K562 (cell line): ENCODE results near the gene CPLX3.

ENCODE experiments used
- ARID3A ChIP-seq: IDR thresholded peaks from 2 replicates; pipeline ENCODE4 v1.6.1; 2012; ENCODE audit warnings: low read depth, low read length, improper control_type of control experiment, borderline replicate concordance
- CCAR2 ChIP-seq: fragments of 200-400 bp; formaldehyde crosslinking; IDR thresholded peaks from 2 replicates; pipeline ENCODE4 v1.6.1; 2017; ENCODE audit warnings: mild to moderate bottlenecking, low read depth, low read length
- CSDE1 ChIP-seq, 2 experiments: fragments of 450-650 bp; IDR thresholded peaks; 2 replicates each; pipeline ENCODE4 v1.6.1; 2016; ENCODE audit warnings: mild to moderate bottlenecking in 1 of 2
- CTCF ChIP-seq, 3 experiments: IDR thresholded peaks in 2 of 3; conservative IDR thresholded peaks in 1 of 3; 2 replicates each; pipeline ENCODE4 v1.5.1; 2011 to 2012; ENCODE audit warnings: low read length in 3 of 3, mild to moderate bottlenecking in 3 of 3, control low read depth in 2 of 3, improper control_type of control experiment in 1 of 3, inconsistent platforms in 1 of 3, low read depth in 1 of 3, mixed read lengths in 1 of 3, moderate library complexity in 1 of 3; ENCODE audit not compliant: insufficient read depth in 2 of 3
- FOXK1 ChIP-seq: sonication (generic); formaldehyde crosslinking; IDR thresholded peaks from 2 replicates; pipeline ENCODE4 v1.8.0; 2022; ENCODE audit warnings: missing genetic modification reagents, mild to moderate bottlenecking, borderline replicate concordance
- GATA2 ChIP-seq: sonication (generic); formaldehyde crosslinking; IDR thresholded peaks from 2 replicates; pipeline ENCODE4 v1.4.0; 2020; ENCODE audit warnings: mild to moderate bottlenecking, missing genetic modification reagents
- JUN ChIP-seq, 2 experiments: sonication (generic) in 1 of 2; formaldehyde crosslinking in 1 of 2; IDR thresholded peaks; 2 replicates each; pipeline versions ENCODE4 v1.6.1 to v1.8.0; 2012 to 2022; ENCODE audit warnings: borderline replicate concordance in 2 of 2, mild to moderate bottlenecking in 2 of 2, improper control_type of control experiment in 1 of 2, low read depth in 1 of 2, low read length in 1 of 2, missing genetic modification reagents in 1 of 2
- RAD51 ChIP-seq: fragments of 450-650 bp; IDR thresholded peaks from 2 replicates; pipeline ENCODE4 v1.7.1; 2016; ENCODE audit warnings: low read depth, mild to moderate bottlenecking, borderline replicate concordance
- TEAD4 ChIP-seq, 2 experiments: sonication (generic) in 1 of 2; formaldehyde crosslinking in 1 of 2; IDR thresholded peaks; 2 replicates each; pipeline versions ENCODE4 v1.6.1 to v1.8.0; 2012 to 2022; ENCODE audit warnings: borderline replicate concordance in 1 of 2, inconsistent platforms in 1 of 2, low read length in 1 of 2, mild to moderate bottlenecking in 1 of 2, missing genetic modification reagents in 1 of 2

- TF ChIP-seq CTCF (IDR thresholded peaks at IDR 0.05 in 2 of 3, conservative IDR thresholded peaks at IDR 0.05 in 1 of 3; ENCODE audit: insufficient read depth in 2 of 3, low read depth in 1 of 3, low read length in 3 of 3) (no peak), GATA2 (CRISPR knock-in tag) (no peak), JUN (IDR thresholded peaks at IDR 0.05; ENCODE audit: borderline replicate concordance, low read depth, low read length) (no peak), JUN (CRISPR knock-in tag; IDR thresholded peaks at IDR 0.05; ENCODE audit: borderline replicate concordance) (no peak), FOXK1 (CRISPR knock-in tag) (no peak), RAD51 (no peak), CCAR2 (no peak), CSDE1 (IDR thresholded peaks at IDR 0.05) (no peak), ARID3A (no peak), TEAD4 (IDR thresholded peaks at IDR 0.05; ENCODE audit: low read length) (no peak), TEAD4 (CRISPR knock-in tag; IDR thresholded peaks at IDR 0.05; ENCODE audit: borderline replicate concordance) (no peak)
These were observed 11.7 kb downstream of the CPLX3 start for GRCh38 chr15:74838137-74838516.
